Liver (tissue), 9 donors: ENCODE data around the gene NR6A1. TPM values are rescaled to one million over a fixed set of nuclear protein-coding genes. Genes with fewer than 3 reads are reported as not detected.

ENCODE experiments used
- DNase-seq: peaks from one replicate; pipeline ENCODE4 v3.0.0-alpha.2; 2017; ENCODE audit warnings: low spot score
- H3K27ac ChIP-seq, 2 donors: one replicate each; pipeline ENCODE4 v1.7.0; 2013; ENCODE audit warnings: inconsistent platforms in 2 of 2, low read length in 2 of 2, control low read depth in 1 of 2, low read depth in 1 of 2, mild to moderate bottlenecking in 1 of 2
- H3K27me3 ChIP-seq, 4 donors: one replicate each; pipeline versions ENCODE4 v1.6.1 to v1.7.0; 2013; ENCODE audit warnings: low read length in 3 of 4, inconsistent platforms in 1 of 4, mild to moderate bottlenecking in 1 of 4, moderate library complexity in 1 of 4; ENCODE audit not compliant: control insufficient read depth in 4 of 4, insufficient read depth in 4 of 4
- H3K36me3 ChIP-seq, 4 donors: one replicate each; pipeline versions ENCODE4 v1.6.1 to v1.7.0; 2013; ENCODE audit warnings: low read length in 3 of 4, mild to moderate bottlenecking in 3 of 4, low read depth in 1 of 4, moderate library complexity in 1 of 4; ENCODE audit not compliant: control insufficient read depth in 4 of 4, insufficient read depth in 3 of 4
- H3K4me1 ChIP-seq, 4 donors: one replicate each; pipeline versions ENCODE4 v1.6.1 to v1.7.0; 2013; ENCODE audit warnings: low read length in 3 of 4, mild to moderate bottlenecking in 3 of 4, moderate library complexity in 1 of 4; ENCODE audit not compliant: control insufficient read depth in 4 of 4, insufficient read depth in 4 of 4
- H3K4me3 ChIP-seq, 3 donors: one replicate each; pipeline versions ENCODE4 v1.6.1 to v1.7.0; 2013; ENCODE audit warnings: low read length in 3 of 3, control low read depth in 1 of 3, low read depth in 1 of 3, mild to moderate bottlenecking in 1 of 3
- H3K9ac ChIP-seq, 2 donors: one replicate each; pipeline ENCODE4 v1.7.0; 2013; ENCODE audit warnings: low read length in 2 of 2, mild to moderate bottlenecking in 2 of 2, moderate library complexity in 2 of 2, control low read depth in 1 of 2, low read depth in 1 of 2
- H3K9me3 ChIP-seq, 4 donors: one replicate each; pipeline versions ENCODE4 v1.6.1 to v1.7.0; 2013; ENCODE audit warnings: low read length in 3 of 4; ENCODE audit not compliant: control insufficient read depth in 4 of 4
- ATF3 ChIP-seq: IDR thresholded peaks from 2 replicates; pipeline ENCODE4 v1.6.1; 2016; ENCODE audit warnings: antibody characterized with exemption
- FOXA1 ChIP-seq: IDR thresholded peaks from 2 replicates; pipeline ENCODE4 v1.6.1; 2016; ENCODE audit warnings: antibody characterized with exemption
- GABPA ChIP-seq, 2 donors: IDR thresholded peaks in 1 of 2; conservative IDR thresholded peaks in 1 of 2; 2 replicates each; pipeline ENCODE4 v1.6.1; 2016; ENCODE audit warnings: antibody characterized with exemption in 2 of 2, mild to moderate bottlenecking in 1 of 2, moderate library complexity in 1 of 2
- HNF4A ChIP-seq, 2 donors: conservative IDR thresholded peaks; 2 replicates each; pipeline ENCODE4 v1.6.1; 2016; ENCODE audit warnings: antibody characterized with exemption in 2 of 2, mild to moderate bottlenecking in 2 of 2
- NR2F2 ChIP-seq: IDR thresholded peaks from 2 replicates; pipeline ENCODE4 v1.6.1; 2016; ENCODE audit warnings: antibody characterized with exemption
- RXRA ChIP-seq, 2 donors: IDR thresholded peaks; 2 replicates each; pipeline ENCODE4 v1.6.1; 2017 to 2018; ENCODE audit warnings: antibody characterized with exemption in 2 of 2, mild to moderate bottlenecking in 1 of 2
- SP1 ChIP-seq: IDR thresholded peaks from 2 replicates; pipeline ENCODE4 v1.6.1; 2018; ENCODE audit warnings: antibody characterized with exemption, mild to moderate bottlenecking
- TAF1 ChIP-seq: conservative IDR thresholded peaks from 2 replicates; pipeline ENCODE4 v1.6.1; 2016; ENCODE audit warnings: antibody characterized with exemption, mild to moderate bottlenecking
- YY1 ChIP-seq: IDR thresholded peaks from 2 replicates; pipeline ENCODE4 v1.6.1; 2016; ENCODE audit warnings: antibody characterized with exemption, mild to moderate bottlenecking
- WGBS: extraction: QIAGEN DNeasy Blood & Tissue Kit; methylation state at CpG from one replicate; pipeline ENCODE4 v1.1.7; 2013; 5-methylcytosine and 5-hydroxymethylcytosine counted together
- polyA plus RNA-seq, 2 donors: library from polyadenylated mRNA; stranded (reverse) in 1 of 2; unstranded in 1 of 2; fragments of 200-250 nt in 1 of 2; fragments of >200 nt in 1 of 2; fragmentation: Nextera tagmentation in 1 of 2; extraction: Ambion mirVana in 1 of 2; gene quantifications; one replicate each; pipeline versions ENCODE4 v1.2.1 to v1.2.3, GENCODE V29; 2013 to 2015
- total RNA-seq, 2 donors: library from RNA; depleted of rRNA; stranded (reverse); fragments of >200 nt; gene quantifications; one replicate each; pipeline ENCODE4 v1.2.3, GENCODE V29; 2014
- TF ChIP-seq, protein P1 (sequence below): IDR thresholded peaks from 2 replicates; pipeline ENCODE4 v1.6.1; 2016; ENCODE audit warnings: antibody characterized with exemption
- TF ChIP-seq, protein P2 (sequence below): fragments of 150-350 bp; IDR thresholded peaks from 2 replicates; pipeline ENCODE4 v1.5.1; 2017; ENCODE audit warnings: improper control_type of control experiment, low read depth, low read length; ENCODE audit not compliant: missing input control
- TF ChIP-seq, protein P3 (sequence below): IDR thresholded peaks from 2 replicates; pipeline ENCODE4 v1.6.1; 2016; ENCODE audit warnings: antibody characterized with exemption
- donor health status: healthy.
- donor health status: healthy.
- donor health status: healthy.
- donor health status: healthy.
- donor health status: healthy.

NR6A1 gene
- total and polyA plus RNA-seq, 4 donors: 0.72 to 6.1 (median 2.1) TPM

- TF ChIP-seq, protein P1, sequence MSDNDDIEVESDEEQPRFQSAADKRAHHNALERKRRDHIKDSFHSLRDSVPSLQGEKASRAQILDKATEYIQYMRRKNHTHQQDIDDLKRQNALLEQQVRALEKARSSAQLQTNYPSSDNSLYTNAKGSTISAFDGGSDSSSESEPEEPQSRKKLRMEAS: no peak
- TF ChIP-seq RXRA (IDR thresholded peaks at IDR 0.05): no peak
- TF ChIP-seq, protein P2, sequence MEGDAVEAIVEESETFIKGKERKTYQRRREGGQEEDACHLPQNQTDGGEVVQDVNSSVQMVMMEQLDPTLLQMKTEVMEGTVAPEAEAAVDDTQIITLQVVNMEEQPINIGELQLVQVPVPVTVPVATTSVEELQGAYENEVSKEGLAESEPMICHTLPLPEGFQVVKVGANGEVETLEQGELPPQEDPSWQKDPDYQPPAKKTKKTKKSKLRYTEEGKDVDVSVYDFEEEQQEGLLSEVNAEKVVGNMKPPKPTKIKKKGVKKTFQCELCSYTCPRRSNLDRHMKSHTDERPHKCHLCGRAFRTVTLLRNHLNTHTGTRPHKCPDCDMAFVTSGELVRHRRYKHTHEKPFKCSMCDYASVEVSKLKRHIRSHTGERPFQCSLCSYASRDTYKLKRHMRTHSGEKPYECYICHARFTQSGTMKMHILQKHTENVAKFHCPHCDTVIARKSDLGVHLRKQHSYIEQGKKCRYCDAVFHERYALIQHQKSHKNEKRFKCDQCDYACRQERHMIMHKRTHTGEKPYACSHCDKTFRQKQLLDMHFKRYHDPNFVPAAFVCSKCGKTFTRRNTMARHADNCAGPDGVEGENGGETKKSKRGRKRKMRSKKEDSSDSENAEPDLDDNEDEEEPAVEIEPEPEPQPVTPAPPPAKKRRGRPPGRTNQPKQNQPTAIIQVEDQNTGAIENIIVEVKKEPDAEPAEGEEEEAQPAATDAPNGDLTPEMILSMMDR: no peak
Measured at GRCh38 chr9:124503713-124504529, 267.2 kb downstream of the NR6A1 start (continued).

GRCh38 chr9:124502711-124503702 lies 268.1 kb downstream of the NR6A1 start:
- Histone ChIP-seq H3K36me3 (no peaks in the 10 kb centered on the region), H3K9me3 (no peaks in the 10 kb centered on the region), H3K9ac (no peak overlapping the region), H3K27me3 (peaks cover 0 to 16% (median 8%) of the 10 kb centered on the region in 4 donors), H3K4me1 (peaks cover 3 to 12% (median 9%) of the 10 kb centered on the region in 4 donors), H3K4me3 (no peak overlapping the region), H3K27ac (no peak overlapping the region)
- 14% methylated on average over 96 of the region's 96 CpGs for WGBS
- TF ChIP-seq FOXA1: no peak
- no peak for TF ChIP-seq HNF4A (conservative IDR thresholded peaks at IDR 0.05)
- TF ChIP-seq TAF1: no peak
- TF ChIP-seq NR2F2: no peak
- TF ChIP-seq, protein P1: no peak
- TF ChIP-seq ATF3: no peak
- DNase-seq: no peak

DNA sequence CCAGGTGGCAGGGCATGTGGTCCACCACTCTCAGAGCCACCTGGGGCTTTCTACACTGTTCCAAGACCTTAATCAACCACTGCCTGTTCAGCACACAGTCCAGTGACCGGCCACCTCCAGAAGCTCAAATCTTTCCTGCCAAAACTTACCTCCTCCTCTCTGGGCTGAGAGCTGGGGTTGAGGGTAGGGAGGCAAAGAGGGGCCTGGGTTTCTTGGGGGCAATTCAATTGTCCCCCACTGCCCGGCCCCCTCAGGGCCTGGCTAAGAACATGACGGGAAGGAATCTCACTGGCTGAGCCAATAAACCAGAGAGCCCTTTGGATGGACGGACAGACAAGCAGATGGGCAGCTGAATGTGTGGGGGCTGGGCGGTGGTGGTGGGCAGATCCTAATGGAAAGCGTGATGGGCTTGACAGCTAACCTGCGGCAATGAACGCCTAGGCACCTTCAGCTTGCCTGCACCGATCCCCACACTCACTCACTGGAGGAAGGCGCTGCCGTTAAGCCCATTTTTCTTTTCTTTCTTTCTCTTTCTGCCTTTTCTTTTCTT lies 269.3 kb downstream of the NR6A1 start:
- Histone ChIP-seq H3K27me3 (peaks cover 0 to 16% (median 8%) of the 10 kb centered on the region in 4 donors), H3K9me3 (no peaks in the 10 kb centered on the region), H3K36me3 (no peaks in the 10 kb centered on the region), H3K9ac (no peak overlapping the region), H3K4me3 (no peak overlapping the region), H3K27ac (no peak overlapping the region), H3K4me1 (peaks cover 3 to 12% (median 9%) of the 10 kb centered on the region in 4 donors)
- DNase-seq: no peak
- TF ChIP-seq GABPA (IDR thresholded peaks at IDR 0.05 in 1 of 2, conservative IDR thresholded peaks at IDR 0.05 in 1 of 2) (no peak), YY1 (no peak), SP1 (no peak), TAF1 (no peak), FOXA1 (no peak)
- TF ChIP-seq, protein P1: no peak
- TF ChIP-seq, protein P3, sequence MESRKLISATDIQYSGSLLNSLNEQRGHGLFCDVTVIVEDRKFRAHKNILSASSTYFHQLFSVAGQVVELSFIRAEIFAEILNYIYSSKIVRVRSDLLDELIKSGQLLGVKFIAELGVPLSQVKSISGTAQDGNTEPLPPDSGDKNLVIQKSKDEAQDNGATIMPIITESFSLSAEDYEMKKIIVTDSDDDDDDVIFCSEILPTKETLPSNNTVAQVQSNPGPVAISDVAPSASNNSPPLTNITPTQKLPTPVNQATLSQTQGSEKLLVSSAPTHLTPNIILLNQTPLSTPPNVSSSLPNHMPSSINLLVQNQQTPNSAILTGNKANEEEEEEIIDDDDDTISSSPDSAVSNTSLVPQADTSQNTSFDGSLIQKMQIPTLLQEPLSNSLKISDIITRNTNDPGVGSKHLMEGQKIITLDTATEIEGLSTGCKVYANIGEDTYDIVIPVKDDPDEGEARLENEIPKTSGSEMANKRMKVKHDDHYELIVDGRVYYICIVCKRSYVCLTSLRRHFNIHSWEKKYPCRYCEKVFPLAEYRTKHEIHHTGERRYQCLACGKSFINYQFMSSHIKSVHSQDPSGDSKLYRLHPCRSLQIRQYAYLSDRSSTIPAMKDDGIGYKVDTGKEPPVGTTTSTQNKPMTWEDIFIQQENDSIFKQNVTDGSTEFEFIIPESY: no peak
- 60% methylated on average over 11 of the region's 11 CpGs for WGBS
